HEK293T (cell line): Measurements from ENCODE around the gene KIZ.

Experiments used
- ARNT ChIP-seq: fragments of 450-650 bp; IDR thresholded peaks from 2 replicates; pipeline ENCODE4 v1.6.1; 2017; ENCODE audit warnings: mild to moderate bottlenecking
- BHLHE40 ChIP-seq: fragments of 450-650 bp; IDR thresholded peaks from 2 replicates; pipeline ENCODE4 v1.6.1; 2016; ENCODE audit warnings: mild to moderate bottlenecking, moderate library complexity, borderline replicate concordance
- CTBP1 ChIP-seq: fragments of 450-650 bp; IDR thresholded peaks from 2 replicates; pipeline ENCODE4 v1.6.1; 2016; ENCODE audit warnings: borderline replicate concordance
- ELF4 ChIP-seq: fragments of 450-650 bp; IDR thresholded peaks from 2 replicates; pipeline ENCODE4 v1.6.1; 2017; ENCODE audit warnings: antibody characterized with exemption
- FOXK2 ChIP-seq: fragments of 450-650 bp; IDR thresholded peaks from 2 replicates; pipeline ENCODE4 v1.6.1; 2016; ENCODE audit warnings: mild to moderate bottlenecking
- FOXM1 ChIP-seq: fragments of 450-650 bp; IDR thresholded peaks from 2 replicates; pipeline ENCODE4 v1.6.1; 2017; ENCODE audit warnings: mild to moderate bottlenecking, borderline replicate concordance
- L3MBTL2 ChIP-seq: fragments of 450-650 bp; conservative IDR thresholded peaks from 2 replicates; pipeline ENCODE4 v1.6.1; 2016; ENCODE audit warnings: mild to moderate bottlenecking
- NFRKB ChIP-seq: fragments of 450-650 bp; IDR thresholded peaks from 2 replicates; pipeline ENCODE4 v1.6.1; 2016; ENCODE audit warnings: mild to moderate bottlenecking, moderate library complexity
- SP1 ChIP-seq: fragments of 450-650 bp; IDR thresholded peaks from 2 replicates; pipeline ENCODE4 v1.6.1; 2017
- SUZ12 ChIP-seq: fragments of 450-650 bp; IDR thresholded peaks from 2 replicates; pipeline ENCODE4 v1.6.1; 2016; ENCODE audit warnings: mild to moderate bottlenecking
- TARDBP ChIP-seq: fragments of 450-650 bp; IDR thresholded peaks from 2 replicates; pipeline ENCODE4 v1.6.1; 2016
- TF ChIP-seq, protein P1 (sequence below): fragments of 450-650 bp; IDR thresholded peaks from 2 replicates; pipeline ENCODE4 v1.6.1; 2016

GRCh38 chr20:21209668-21210067 lies 83.8 kb downstream of the KIZ start:
- TF ChIP-seq NFRKB, result no peak
- TF ChIP-seq FOXM1, result no peak
- no peak for TF ChIP-seq ARNT
- no peak for TF ChIP-seq ELF4
- no peak for TF ChIP-seq SP1
- TF ChIP-seq SUZ12, result no peak
- no peak for TF ChIP-seq TARDBP
- TF ChIP-seq, protein P1, sequence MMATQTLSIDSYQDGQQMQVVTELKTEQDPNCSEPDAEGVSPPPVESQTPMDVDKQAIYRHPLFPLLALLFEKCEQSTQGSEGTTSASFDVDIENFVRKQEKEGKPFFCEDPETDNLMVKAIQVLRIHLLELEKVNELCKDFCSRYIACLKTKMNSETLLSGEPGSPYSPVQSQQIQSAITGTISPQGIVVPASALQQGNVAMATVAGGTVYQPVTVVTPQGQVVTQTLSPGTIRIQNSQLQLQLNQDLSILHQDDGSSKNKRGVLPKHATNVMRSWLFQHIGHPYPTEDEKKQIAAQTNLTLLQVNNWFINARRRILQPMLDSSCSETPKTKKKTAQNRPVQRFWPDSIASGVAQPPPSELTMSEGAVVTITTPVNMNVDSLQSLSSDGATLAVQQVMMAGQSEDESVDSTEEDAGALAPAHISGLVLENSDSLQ, result no peak
- TF ChIP-seq CTBP1, result no peak
- no peak for TF ChIP-seq FOXK2
- TF ChIP-seq BHLHE40, result no peak
- no peak for TF ChIP-seq L3MBTL2
